Panc1 (cell line): ENCODE results near the gene EPHA7. TPM values are rescaled to one million over a fixed set of nuclear protein-coding genes. Genes with fewer than 3 reads are reported as not detected.
A peak's percentile ranks its signal among the peaks of the same experiment; 100 is the strongest.

Experiments used
- ATAC-seq: fragments of 200-7000 bp; cut with Tn5 transposase; 2 replicates; pipeline ENCODE4 v1.9.1; 2020; ENCODE audit warnings: mild to moderate bottlenecking, moderate library complexity
- BruUV-seq: library from RNA; stranded (reverse); fragments of 400-500 nt; replicated peaks from 2 replicates; lab custom pipeline; 2021; lab: Mats Ljungman, UMichigan
- CTCF ChIA-PET: fragments of 300-600 bp; sonication (Branson Sonifier 250); formaldehyde crosslinking; loops from one replicate; lab custom pipeline; 2022; ENCODE audit warnings: antibody characterized with exemption; lab: Charles Lee
- POLR2A ChIA-PET: fragments of 300-600 bp; sonication (Branson Sonifier 250); formaldehyde crosslinking; loops from one replicate; lab custom pipeline; 2022; ENCODE audit warnings: antibody characterized with exemption; lab: Charles Lee
- DNase-seq: peaks from one replicate; pipeline ENCODE4 v3.0.0-alpha.2; 2010; ENCODE audit warnings: low read depth, low spot score
- H3K27ac ChIP-seq: 2 replicates; pipeline ENCODE4 v1.5.1; 2011; ENCODE audit warnings: mild to moderate bottlenecking, low read length, inconsistent platforms
- H3K27me3 ChIP-seq: fragments of 200-500 bp; sonication (Bioruptor generic); 2 replicates; pipeline ENCODE4 v1.6.0; 2014; ENCODE audit warnings: low read length, inconsistent platforms; ENCODE audit not compliant: control insufficient read depth, insufficient read depth
- H3K36me3 ChIP-seq: fragments of 200-500 bp; sonication (Bioruptor generic); 2 replicates; pipeline ENCODE4 v1.5.1; 2014; ENCODE audit warnings: inconsistent platforms, mild to moderate bottlenecking, low read length, moderate library complexity; ENCODE audit not compliant: control insufficient read depth, insufficient read depth
- H3K4me1 ChIP-seq: 2 replicates; pipeline ENCODE4 v1.5.1; 2011; ENCODE audit warnings: inconsistent platforms, mild to moderate bottlenecking, low read length, moderate library complexity; ENCODE audit not compliant: control insufficient read depth, insufficient read depth
- H3K4me3 ChIP-seq, 2 experiments: 2 replicates each; pipeline ENCODE4 v1.5.1; 2011 to 2012; ENCODE audit warnings: low read depth in 2 of 2, low read length in 2 of 2, mild to moderate bottlenecking in 2 of 2, inconsistent platforms in 1 of 2, moderate library complexity in 1 of 2
- H3K9me3 ChIP-seq: fragments of 200-500 bp; sonication (Bioruptor generic); 2 replicates; pipeline ENCODE4 v1.5.1; 2014; ENCODE audit warnings: low read depth, mild to moderate bottlenecking, inconsistent platforms, low read length, moderate library complexity; ENCODE audit not compliant: control insufficient read depth, insufficient read depth
- CTCF ChIP-seq: fragments of 450-650 bp; IDR thresholded peaks from 2 replicates; pipeline ENCODE4 v1.5.1; 2017; ENCODE audit warnings: mild to moderate bottlenecking
- POLR2AphosphoS5 ChIP-seq: IDR thresholded peaks from 2 replicates; pipeline ENCODE4 v1.6.1; 2012; ENCODE audit warnings: mild to moderate bottlenecking, low read depth, low read length, moderate library complexity
- SIN3A ChIP-seq: IDR thresholded peaks from 2 replicates; pipeline ENCODE4 v1.6.1; 2012; ENCODE audit warnings: low read depth, mild to moderate bottlenecking, low read length, moderate library complexity, borderline replicate concordance; ENCODE audit not compliant: insufficient read depth
- TCF7L2 ChIP-seq: IDR thresholded peaks from 2 replicates; pipeline ENCODE4 v1.6.1; 2011; ENCODE audit warnings: mild to moderate bottlenecking, low read depth, low read length, inconsistent platforms
- in situ Hi-C: cut with HindIII; loops from 2 replicates; pipeline ENCODE4 v1.10.0; 2016; ENCODE audit warnings: low sequenced_read_pairs, low pct_unique_long_range_greater_than_20kb
- intact Hi-C: fragments of 100-400 bp; cut with micrococcal nuclease; formaldehyde crosslinking; loops from one replicate; pipeline ENCODE4 v1.10.0; 2022; ENCODE audit not compliant: unreplicated experiment
- total RNA-seq: library from RNA; stranded (reverse); gene quantifications from one replicate; pipeline ENCODE4 v1.2.1, GENCODE V29; 2021; ENCODE audit not compliant: unreplicated experiment
- TF ChIP-seq, protein P1 (sequence below), 2 experiments: IDR thresholded peaks; 2 replicates each; pipeline ENCODE4 v1.6.1; 2011 to 2012; ENCODE audit warnings: low read depth in 2 of 2, control low read depth in 1 of 2, low read length in 1 of 2, mild to moderate bottlenecking in 1 of 2, moderate library complexity in 1 of 2; ENCODE audit not compliant: insufficient read depth in 1 of 2

Gene EPHA7
- total RNA-seq, 1 experiment from 2014 or later, result 8.6 TPM

GRCh38 chr6:93417421-93418013, 1.8 kb downstream of the EPHA7 start:
- intact Hi-C loops, result loop anchor here (10.0 kb wide), 1 partner anchor 373 kb away; no protein-coding TSS in a partner anchor
- H3K4me1 ChIP-seq, result peaks cover 5% of the 10 kb centered on the region; the same call in 1 of the 2 replicates
- peaks cover 6% of the 10 kb centered on the region for H3K27me3 ChIP-seq
- H3K36me3 ChIP-seq, result no peaks in the 10 kb centered on the region; the same call in 1 of the 2 replicates
- peak overlapping the region; percentile 71 for H3K27ac ChIP-seq
- no peaks in the 10 kb centered on the region for H3K9me3 ChIP-seq
- peak overlapping the region; percentile 67 to 76 for H3K4me3 ChIP-seq
- ChIA-PET POLR2A (no interaction called here), CTCF (no interaction called here)
- in situ Hi-C loops, result no loop called here
- no TSS peak for BruUV-seq
- ATAC-seq (peak; percentile 4; the same call in 1 of the 2 replicates), DNase-seq (no peak)
- TF ChIP-seq POLR2AphosphoS5 (0 out of 2 replicates have a peak, but pooled peaks have one; percentile 0), CTCF (peak; percentile 49), TCF7L2 (no peak)

DNA sequence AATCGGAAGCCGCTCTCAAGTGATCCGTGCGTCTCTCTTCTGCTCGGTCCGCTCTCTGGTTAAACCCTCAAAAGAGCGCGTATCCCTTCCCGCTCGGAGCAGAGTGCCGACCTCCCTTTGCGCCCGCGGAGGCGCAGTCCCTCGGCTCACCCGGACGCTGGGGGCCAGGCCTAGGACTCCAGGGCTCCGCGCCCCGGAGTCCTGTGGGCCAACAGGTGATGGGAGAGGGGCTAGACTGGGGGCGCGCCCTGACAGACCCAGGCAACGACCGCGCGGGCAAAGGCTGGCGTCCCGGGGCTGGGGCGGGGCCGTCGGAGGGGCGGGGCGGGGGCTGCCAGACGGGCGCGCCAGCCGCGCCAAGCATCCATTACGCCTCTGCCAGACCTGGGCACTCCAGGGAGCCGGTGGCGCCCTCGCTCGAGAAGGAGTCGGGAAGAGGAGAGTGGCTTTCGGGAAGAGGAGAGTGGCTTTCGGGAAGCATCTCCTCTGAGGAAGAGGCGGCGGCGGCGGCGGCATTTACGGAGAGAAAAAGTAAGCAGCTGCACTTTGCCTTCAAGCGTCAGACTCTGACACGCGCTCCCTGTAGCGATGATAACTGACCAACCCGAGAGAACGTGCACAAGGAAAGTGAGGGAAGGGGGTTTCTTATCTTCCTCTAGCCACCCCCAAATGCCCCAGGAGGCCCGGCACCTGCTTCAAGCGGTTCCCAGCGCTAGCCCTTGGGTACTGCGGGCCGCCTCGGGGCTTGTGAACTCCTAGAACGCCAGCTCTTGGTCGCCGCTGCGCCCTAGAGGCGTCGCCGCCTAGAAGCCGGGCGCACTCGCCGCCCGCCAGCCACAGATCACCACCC, 2.6 kb downstream of the EPHA7 start:
- H3K4me1 ChIP-seq, result peaks cover 5% of the 10 kb centered on the region; the same call in 1 of the 2 replicates
- no TSS peak for BruUV-seq
- H3K36me3 ChIP-seq, result no peaks in the 10 kb centered on the region; the same call in 1 of the 2 replicates
- DNase-seq (no peak), ATAC-seq (peak; percentile 79)
- intact Hi-C loops (loop anchor here (10.0 kb wide), 1 partner anchor 372 kb away; no protein-coding TSS in a partner anchor), in situ Hi-C loops (no loop called here)
- H3K27me3 ChIP-seq, result peaks cover 6% of the 10 kb centered on the region
- H3K4me3 ChIP-seq, result peak overlapping the region; percentile 67 to 76
- POLR2A ChIA-PET, result no interaction called here
- CTCF ChIA-PET, result interaction anchor here (0.6 kb wide), 1 partner anchor 8 kb away, joined by 4 read pairs; no protein-coding TSS in a partner anchor
- H3K27ac ChIP-seq, result peak overlapping the region; percentile 84
- TF ChIP-seq POLR2AphosphoS5, result peak; percentile 38; the same call in 1 of the 2 replicates
- TF ChIP-seq CTCF, result no peak
- no peaks in the 10 kb centered on the region for H3K9me3 ChIP-seq

- no peaks in the 10 kb centered on the region for H3K9me3 ChIP-seq
- in situ Hi-C loops (no loop called here), intact Hi-C loops (loop anchor here (10.0 kb wide), 1 partner anchor 368 kb away; no protein-coding TSS in a partner anchor)
- CTCF ChIA-PET, result no interaction called here
- no peak overlapping the region for H3K27ac ChIP-seq
- DNase-seq (no peak), ATAC-seq (no peak)
- POLR2A ChIA-PET, result no interaction called here
- no TSS peak for BruUV-seq
- H3K4me1 ChIP-seq, result no peaks in the 10 kb centered on the region; the same call in 1 of the 2 replicates
- TF ChIP-seq CTCF (no peak), TCF7L2 (no peak), POLR2AphosphoS5 (no peak), SIN3A (no peak)
- TF ChIP-seq, protein P1, sequence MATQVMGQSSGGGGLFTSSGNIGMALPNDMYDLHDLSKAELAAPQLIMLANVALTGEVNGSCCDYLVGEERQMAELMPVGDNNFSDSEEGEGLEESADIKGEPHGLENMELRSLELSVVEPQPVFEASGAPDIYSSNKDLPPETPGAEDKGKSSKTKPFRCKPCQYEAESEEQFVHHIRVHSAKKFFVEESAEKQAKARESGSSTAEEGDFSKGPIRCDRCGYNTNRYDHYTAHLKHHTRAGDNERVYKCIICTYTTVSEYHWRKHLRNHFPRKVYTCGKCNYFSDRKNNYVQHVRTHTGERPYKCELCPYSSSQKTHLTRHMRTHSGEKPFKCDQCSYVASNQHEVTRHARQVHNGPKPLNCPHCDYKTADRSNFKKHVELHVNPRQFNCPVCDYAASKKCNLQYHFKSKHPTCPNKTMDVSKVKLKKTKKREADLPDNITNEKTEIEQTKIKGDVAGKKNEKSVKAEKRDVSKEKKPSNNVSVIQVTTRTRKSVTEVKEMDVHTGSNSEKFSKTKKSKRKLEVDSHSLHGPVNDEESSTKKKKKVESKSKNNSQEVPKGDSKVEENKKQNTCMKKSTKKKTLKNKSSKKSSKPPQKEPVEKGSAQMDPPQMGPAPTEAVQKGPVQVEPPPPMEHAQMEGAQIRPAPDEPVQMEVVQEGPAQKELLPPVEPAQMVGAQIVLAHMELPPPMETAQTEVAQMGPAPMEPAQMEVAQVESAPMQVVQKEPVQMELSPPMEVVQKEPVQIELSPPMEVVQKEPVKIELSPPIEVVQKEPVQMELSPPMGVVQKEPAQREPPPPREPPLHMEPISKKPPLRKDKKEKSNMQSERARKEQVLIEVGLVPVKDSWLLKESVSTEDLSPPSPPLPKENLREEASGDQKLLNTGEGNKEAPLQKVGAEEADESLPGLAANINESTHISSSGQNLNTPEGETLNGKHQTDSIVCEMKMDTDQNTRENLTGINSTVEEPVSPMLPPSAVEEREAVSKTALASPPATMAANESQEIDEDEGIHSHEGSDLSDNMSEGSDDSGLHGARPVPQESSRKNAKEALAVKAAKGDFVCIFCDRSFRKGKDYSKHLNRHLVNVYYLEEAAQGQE (IDR thresholded peaks at IDR 0.05; ENCODE audit: insufficient read depth in 1 of 2, low read depth in 2 of 2, low read length in 1 of 2), result no peak
- no peaks in the 10 kb centered on the region for H3K36me3 ChIP-seq
- no peak overlapping the region for H3K4me3 ChIP-seq
- no peaks in the 10 kb centered on the region for H3K27me3 ChIP-seq
Measured at GRCh38 chr6:93413190-93413589, 6.2 kb downstream of the EPHA7 start.
